Hepatic stellate cell (primary cell): ENCODE results near the gene ARL14.

Source experiments
- DNase-seq: peaks from one replicate; pipeline ENCODE4 v3.0.0; 2011; ENCODE audit warnings: low spot score

ARL14 gene

GRCh38 chr3:160722331-160722730, 45.4 kb downstream of the ARL14 start:
- no peak for DNase-seq

DNA sequence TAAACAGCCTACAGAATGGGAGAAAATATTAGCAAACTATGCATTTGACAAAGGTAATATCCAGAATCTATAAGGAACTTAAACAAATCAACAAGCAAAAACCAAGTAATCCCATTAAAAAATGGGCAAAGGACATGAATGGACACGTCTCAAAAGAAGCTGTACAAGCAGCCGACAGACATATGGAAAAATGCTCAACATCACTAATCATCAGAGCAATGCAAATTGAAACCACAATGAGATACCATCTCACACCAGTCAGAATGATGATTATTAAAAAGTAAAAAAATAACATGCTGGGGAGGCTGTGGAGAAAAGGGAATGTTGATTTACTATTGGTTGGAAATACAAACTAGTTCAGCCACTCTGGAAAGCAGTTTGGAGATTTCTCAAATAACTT, 48.4 kb downstream of the ARL14 start:
- DNase-seq, result no peak
